ENCODE measurements around the gene SLC39A13. TPM values are rescaled to one million over a fixed set of nuclear protein-coding genes. Genes with fewer than 3 reads are reported as not detected.

The SLC39A13 gene
- total and polyA plus RNA-seq, 2 of the 13 experiments (the other 11 are each of a cell fraction or from before 2014, with no cell fraction given), result 15.3 to 30.5 TPM

- TF ChIP-seq ZBTB26 (CRISPR knock-in tag; IDR thresholded peaks at IDR 0.05; ENCODE audit: borderline replicate concordance) (no peak), ZNF572 (CRISPR knock-in tag; IDR thresholded peaks at IDR 0.05) (0 out of 2 replicates have a peak, but pooled peaks have one; percentile 64), ZNF747 (CRISPR knock-in tag; IDR thresholded peaks at IDR 0.05; ENCODE audit: borderline replicate concordance) (no peak), SOX6 (IDR thresholded peaks at IDR 0.05) (no peak), SOX6 (CRISPR knock-in tag; IDR thresholded peaks at IDR 0.05) (no peak), ZBTB14 (CRISPR knock-in tag; IDR thresholded peaks at IDR 0.05) (no peak), ZFX (CRISPR knock-in tag; IDR thresholded peaks at IDR 0.05; ENCODE audit: low read depth) (peak; percentile 42), ZNF225 (CRISPR knock-in tag; IDR thresholded peaks at IDR 0.05) (peak; percentile 14; the same call in 1 of the 2 replicates), SMYD3 (CRISPR knock-in tag; IDR thresholded peaks at IDR 0.05) (no peak), HOXD1 (CRISPR knock-in tag; IDR thresholded peaks at IDR 0.05) (no peak), HNRNPH1 (optimal IDR thresholded peaks at IDR 0.05; ENCODE audit: low read depth, low read length) (no peak), PAF1 (CRISPR knock-in tag; IDR thresholded peaks at IDR 0.05) (no peak), ZGPAT (CRISPR knock-in tag; IDR thresholded peaks at IDR 0.05) (no peak), ZNF605 (CRISPR knock-in tag; IDR thresholded peaks at IDR 0.05) (no peak), BRD4 (CRISPR knock-in tag; IDR thresholded peaks at IDR 0.05) (peak; percentile 38; the same call in 1 of the 2 replicates), MATR3 (CRISPR knock-in tag; IDR thresholded peaks at IDR 0.05) (no peak), ZNF609 (CRISPR knock-in tag; IDR thresholded peaks at IDR 0.05; ENCODE audit: borderline replicate concordance) (peak; percentile 19; the same call in 1 of the 2 replicates)
- TF ChIP-seq, protein P1, sequence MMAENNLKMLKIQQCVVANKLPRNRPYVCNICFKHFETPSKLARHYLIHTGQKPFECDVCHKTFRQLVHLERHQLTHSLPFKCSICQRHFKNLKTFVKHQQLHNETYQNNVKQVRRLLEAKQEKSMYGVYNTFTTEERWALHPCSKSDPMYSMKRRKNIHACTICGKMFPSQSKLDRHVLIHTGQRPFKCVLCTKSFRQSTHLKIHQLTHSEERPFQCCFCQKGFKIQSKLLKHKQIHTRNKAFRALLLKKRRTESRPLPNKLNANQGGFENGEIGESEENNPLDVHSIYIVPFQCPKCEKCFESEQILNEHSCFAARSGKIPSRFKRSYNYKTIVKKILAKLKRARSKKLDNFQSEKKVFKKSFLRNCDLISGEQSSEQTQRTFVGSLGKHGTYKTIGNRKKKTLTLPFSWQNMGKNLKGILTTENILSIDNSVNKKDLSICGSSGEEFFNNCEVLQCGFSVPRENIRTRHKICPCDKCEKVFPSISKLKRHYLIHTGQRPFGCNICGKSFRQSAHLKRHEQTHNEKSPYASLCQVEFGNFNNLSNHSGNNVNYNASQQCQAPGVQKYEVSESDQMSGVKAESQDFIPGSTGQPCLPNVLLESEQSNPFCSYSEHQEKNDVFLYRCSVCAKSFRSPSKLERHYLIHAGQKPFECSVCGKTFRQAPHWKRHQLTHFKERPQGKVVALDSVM (CRISPR knock-in tag; IDR thresholded peaks at IDR 0.05), result no peak
Observed at GRCh38 chr11:47408598-47409439, 429 bp downstream of the SLC39A13 start (continued).
